Fibroblast of skin of abdomen (primary cell): ENCODE measurements around the gene OLFML2A.

Experiments used
- DNase-seq: peaks from one replicate; pipeline ENCODE4 v3.0.0-alpha.2; 2013

The OLFML2A gene

GRCh38 chr9:124779368-124780059 lies 2.6 kb downstream of the OLFML2A start:
- DNase-seq: peak; percentile 97

- peak; percentile 41 for DNase-seq
Measured at GRCh38 chr9:124780060-124780756, 3.3 kb downstream of the OLFML2A start.

GRCh38 chr9:124780757-124781151 lies 3.8 kb downstream of the OLFML2A start:
- no peak for DNase-seq

GRCh38 chr9:124781967-124782660 lies 5.2 kb downstream of the OLFML2A start:
- DNase-seq: no peak

GRCh38 chr9:124782661-124783574 lies 6.0 kb downstream of the OLFML2A start:
- DNase-seq: no peak

GRCh38 chr9:124783830-124784229 lies 6.9 kb downstream of the OLFML2A start:
- no peak for DNase-seq

- DNase-seq: peak; percentile 49
Measured at GRCh38 chr9:124784509-124784908, 7.6 kb downstream of the OLFML2A start.

- DNase-seq: no peak
Measured at GRCh38 chr9:124786881-124787573, 10.1 kb downstream of the OLFML2A start.

- no peak for DNase-seq
Measured at GRCh38 chr9:124788542-124789217, 11.7 kb downstream of the OLFML2A start.

- DNase-seq: no peak
Measured at GRCh38 chr9:124789531-124789930, 12.6 kb downstream of the OLFML2A start.

- DNase-seq: no peak
Measured at GRCh38 chr9:124790301-124790700, 13.4 kb downstream of the OLFML2A start.

GRCh38 chr9:124790801-124791505 lies 14.0 kb downstream of the OLFML2A start:
- DNase-seq: no peak

- DNase-seq: no peak
Measured at GRCh38 chr9:124792257-124793014, 15.5 kb downstream of the OLFML2A start.

GRCh38 chr9:124793015-124793541 lies 16.1 kb downstream of the OLFML2A start:
- peak; percentile 25 for DNase-seq

GRCh38 chr9:124794902-124795491 lies 18.1 kb downstream of the OLFML2A start:
- no peak for DNase-seq

GRCh38 chr9:124795881-124796431 lies 19.0 kb downstream of the OLFML2A start:
- DNase-seq: peak; percentile 58

- peak; percentile 12 for DNase-seq
Measured at GRCh38 chr9:124797343-124798103, 20.6 kb downstream of the OLFML2A start.
